GM19467 (cell line): Measurements from ENCODE around the gene SLC25A23.
A peak's percentile ranks its signal among the peaks of the same experiment; 100 is the strongest.
"Not testable (repeated sequence)": the region's sequence is repeated elsewhere in the genome, so short reads cannot be mapped to it uniquely, and the experiment has no call there.

Source experiments
- ATAC-seq: cut with Tn5 transposase; IDR thresholded peaks from one replicate; pipeline ENCODE4 v1.9.1; 2021; ENCODE audit warnings: mild to moderate bottlenecking, moderate library complexity; ENCODE audit not compliant: unreplicated experiment

SLC25A23 gene

DNA sequence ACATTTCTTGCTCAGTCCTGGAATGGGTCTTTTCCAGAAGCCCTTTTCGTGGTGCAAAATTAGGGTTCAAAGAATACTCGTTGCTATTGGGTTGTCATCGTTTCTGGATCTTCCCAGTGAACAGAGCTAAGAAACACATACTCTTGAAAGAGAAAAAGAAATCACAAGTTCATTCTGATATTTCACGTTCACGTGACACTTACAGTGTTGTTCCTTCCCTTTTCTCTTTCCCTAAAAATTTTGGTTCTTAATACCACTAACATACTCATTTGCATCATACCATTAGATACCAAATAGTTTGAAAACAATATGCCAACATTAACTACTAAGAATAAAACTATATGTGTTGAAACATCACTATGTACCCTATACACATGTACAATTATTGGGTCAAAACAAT is 53.2 kb downstream of the SLC25A23 start:
- ATAC-seq: no peak

DNA sequence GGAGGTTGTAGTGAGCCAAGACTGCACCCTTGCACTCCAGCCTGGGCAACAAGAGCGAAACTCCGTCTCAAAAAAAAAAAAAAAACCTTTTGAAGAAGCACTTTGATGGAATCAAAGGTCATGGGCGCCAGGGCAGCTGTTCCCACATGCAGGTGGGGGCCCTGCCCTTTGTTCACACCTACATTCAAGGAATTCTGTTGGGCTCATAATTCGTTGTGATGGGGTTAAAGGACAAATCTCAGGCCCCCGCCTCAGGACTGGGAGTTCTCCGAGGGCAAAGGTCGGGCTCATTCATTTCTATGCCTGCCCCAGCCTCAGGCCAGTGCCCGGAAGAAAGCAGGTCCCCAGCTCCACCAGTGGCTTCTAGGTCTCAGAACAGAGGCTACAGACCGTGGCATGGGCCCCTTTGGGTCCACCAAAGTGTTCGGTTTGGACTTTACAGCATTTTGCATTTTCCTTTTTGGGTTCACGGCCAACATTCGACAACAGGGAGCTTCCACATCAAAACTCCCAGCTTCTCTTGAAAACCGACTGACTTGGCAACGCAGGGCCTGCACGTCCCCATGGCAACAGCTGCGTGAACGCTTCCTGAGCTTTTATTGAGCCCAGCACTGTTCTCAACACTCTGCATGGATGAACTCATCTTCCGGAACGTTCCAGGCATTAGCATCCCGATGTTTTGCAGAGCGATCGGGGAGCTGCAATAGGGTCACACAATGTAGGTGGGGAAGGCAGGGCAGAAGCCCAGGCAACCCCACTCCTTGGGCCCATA is 56.6 kb downstream of the SLC25A23 start:
- no peak for ATAC-seq

DNA sequence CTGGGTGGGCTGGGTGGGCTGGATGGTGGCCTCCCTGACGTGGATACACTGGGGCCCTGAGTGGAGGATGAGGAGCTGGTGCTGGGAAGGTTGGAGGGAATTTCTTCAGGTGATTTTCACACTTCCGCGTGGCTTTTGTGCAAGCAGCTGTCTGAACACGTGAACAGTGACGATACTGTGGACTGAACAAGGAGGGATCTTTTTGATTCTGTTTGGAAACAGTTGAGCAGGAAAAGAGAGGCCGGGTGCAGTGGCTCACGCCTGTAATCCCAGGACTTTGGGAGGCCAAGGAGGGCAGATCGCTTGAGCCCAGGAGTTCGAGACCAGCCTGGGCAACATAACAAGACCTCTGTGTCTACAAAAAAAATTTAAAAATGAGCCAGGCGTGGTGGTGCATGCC is 57.5 kb downstream of the SLC25A23 start:
- no peak for ATAC-seq

DNA sequence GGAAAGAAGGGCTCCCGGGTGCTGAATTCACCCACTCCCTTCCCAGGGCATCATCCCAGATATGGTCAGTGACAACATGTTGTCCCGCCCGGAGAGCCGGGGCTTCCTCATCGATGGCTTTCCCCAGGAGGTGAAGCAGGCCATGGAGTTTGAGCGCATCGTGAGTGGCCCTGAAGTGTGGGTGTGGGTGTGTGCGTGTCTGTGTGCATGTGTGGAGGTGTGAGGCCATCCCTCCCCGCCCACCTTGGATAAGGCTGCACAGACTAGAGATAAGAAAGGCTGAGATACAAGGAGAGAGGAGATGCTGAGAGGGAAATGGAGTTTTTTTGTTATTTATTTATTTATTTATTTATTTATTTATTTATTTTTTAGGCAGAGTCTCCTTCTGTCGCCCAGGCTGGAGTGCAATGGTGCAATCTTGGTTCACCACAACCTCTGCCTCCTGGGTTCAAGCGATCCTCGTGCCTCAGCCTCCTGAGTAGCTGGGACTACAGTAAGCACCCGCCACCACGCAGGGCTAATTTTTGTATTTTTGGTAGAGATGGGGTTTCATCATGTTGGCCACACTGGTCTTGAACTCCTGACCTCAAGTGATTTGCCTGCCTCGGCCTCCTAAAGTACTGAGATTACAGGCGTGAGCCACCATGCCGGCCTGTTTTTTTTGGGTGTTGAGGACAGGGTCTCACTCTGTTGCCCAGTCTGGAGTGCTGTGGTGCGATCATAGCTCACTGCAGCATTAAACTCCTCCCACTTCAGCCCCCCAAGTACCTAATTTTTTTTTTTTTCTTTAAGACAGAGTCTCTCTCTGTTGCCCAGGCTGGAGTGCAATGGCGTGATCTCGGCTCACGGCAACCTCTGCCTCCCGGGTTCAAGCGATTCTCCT is 59.3 kb downstream of the SLC25A23 start:
- not testable (repeated sequence) for ATAC-seq

DNA sequence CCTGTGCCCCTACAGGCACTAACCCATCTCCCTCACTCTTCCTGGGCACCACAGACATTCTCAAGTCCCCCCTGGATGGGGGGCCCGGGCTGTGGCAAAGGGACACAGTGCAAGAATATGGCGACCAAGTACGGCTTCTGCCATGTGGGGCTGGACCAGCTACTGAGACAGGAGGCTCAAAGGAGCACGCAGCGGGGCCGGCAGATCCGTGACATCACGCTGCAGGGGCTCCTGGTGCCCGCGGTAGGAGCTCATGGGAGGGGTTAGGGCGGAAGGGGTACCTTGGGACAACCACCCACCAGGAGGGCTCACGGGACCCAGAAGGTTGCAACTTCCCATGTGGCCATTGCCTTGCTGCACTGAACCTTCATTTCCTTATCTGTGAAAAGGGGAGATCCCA is 63.3 kb downstream of the SLC25A23 start:
- no peak for ATAC-seq

DNA sequence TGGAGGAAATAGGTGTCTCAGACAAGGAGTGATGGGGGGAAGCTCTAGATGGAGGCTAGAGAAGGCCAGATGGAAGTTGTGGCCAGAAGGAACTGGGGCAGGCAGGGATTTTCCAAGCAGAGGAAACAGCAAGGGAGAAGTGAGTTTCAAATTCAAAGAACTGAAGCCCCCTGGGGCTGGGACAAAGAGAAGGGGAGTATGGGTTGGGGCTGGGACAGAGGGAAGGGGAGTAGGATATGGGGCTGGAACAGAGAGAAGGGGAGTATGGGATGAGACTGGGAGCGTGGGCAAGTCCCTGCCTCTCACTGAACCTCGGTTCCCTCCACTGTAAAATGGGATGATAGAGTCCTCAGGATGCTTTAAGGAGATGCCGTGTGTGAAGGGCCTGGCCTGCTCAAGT is 64.8 kb downstream of the SLC25A23 start:
- ATAC-seq: no peak

DNA sequence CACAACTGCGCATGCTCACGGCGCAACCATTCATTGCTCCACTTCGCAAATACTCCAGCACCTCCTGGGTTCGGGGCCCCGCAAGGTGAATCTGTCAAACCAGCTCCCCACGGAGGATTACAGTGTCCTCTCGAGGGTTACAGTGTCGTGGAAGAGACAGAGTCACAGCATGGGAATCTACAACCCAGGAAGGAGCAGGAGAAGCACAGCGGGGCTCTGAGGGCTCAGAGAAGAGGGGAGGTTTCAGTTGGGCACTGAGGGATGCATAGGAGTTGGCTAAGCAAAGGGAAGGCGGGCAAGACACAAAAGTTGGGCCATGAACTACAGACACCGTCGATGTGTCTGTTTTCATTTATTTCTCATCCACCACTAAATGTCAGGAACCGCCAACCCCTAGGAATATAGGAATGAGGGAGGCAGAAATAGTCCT is 65.6 kb downstream of the SLC25A23 start:
- ATAC-seq: no peak

DNA sequence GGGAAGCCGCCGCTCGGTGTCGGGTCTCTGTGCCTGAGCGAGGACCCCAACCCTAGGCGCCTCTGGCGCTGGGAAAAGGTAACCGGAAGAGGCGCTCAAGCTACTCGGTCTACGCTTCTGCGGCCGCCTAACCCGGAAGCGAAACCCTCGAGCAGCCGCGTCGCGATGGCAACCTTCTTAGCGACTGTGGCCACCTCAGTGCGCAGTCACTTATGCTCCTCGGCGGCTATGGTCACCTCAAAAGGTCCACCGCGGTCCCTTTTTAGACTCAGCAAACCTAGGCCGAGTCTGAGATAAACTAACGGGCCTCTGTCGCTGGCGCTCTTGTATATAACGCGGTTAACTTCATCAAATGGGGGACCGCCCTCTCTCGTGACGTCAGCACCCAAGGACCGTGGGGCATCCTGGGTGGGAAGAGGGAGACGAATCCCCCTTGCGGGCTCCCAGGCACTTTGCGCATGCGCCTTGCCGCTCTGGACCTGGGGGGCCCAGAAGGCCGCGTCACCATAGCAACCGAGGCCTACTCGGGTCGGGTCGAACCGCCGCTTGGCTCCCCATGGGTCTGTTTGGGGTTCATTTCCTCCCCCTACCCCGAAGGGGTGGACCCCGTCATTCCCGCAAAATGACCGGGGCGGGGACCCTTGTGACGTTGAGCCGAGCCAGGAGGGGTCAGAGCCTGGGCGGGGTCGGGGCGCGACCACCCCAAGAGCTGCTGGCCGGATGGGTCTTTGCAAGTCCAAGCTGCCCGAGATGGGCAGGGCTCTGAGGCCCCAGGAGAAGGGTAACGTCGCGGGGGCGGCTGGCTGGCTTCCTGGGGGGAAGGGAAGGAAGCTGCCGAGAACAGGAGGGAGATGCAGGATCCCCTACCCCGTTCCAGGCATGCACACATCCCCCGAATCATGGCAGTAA is 66.3 kb downstream of the SLC25A23 start, which contains the start of gene GTF2F1:
GTF2F1 (minus strand) TSS at position 91 of the 909 bp plus-strand sequence. CDS start 169 bp downstream, outside the sequence.
- ATAC-seq: peak; percentile 69

DNA sequence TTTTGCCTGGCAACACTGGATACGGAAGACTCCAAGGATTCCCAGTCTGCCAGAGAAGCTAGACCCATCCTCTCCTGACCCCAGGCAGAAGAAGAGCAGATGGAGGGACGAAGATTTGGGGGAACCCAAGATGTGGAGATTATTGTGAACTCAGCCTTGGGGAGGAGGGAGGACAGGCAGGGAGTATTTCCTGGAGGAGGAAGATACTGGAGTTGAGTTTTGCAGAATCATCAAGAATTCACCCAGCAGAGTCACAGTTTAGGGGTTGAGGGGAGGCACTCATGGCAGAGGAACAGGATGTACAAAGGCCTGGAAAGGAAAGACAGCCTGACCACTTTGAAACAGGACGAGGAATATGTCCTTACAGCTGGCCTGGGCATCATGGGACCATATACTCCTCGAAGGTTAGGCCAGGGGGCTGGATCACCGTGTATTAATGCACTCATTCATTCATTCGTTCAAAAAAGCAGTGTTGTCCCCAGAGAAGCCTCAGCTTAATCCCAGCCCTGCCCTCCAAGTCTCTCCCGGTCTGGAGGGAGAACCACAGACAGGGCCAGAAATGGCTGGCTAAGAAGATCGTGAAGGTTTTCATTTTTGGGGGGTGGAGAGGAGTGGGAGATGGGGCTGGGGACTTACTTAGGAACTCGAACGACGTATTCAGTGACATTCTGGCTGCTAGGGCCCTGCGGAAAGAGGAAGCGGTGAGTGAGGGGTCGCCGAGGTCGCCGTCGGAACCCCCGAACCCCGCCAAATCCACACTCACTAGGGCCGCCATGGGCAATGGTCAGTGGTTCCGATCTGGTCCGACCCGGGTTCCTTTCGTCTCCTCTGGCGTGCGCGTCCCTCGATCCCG is 67.1 kb downstream of the SLC25A23 start:
- no peak for ATAC-seq
